ENCODE data around the gene SLC28A2. TPM values are rescaled to one million over a fixed set of nuclear protein-coding genes. Genes with fewer than 3 reads are reported as not detected.

Gene SLC28A2, protein sequence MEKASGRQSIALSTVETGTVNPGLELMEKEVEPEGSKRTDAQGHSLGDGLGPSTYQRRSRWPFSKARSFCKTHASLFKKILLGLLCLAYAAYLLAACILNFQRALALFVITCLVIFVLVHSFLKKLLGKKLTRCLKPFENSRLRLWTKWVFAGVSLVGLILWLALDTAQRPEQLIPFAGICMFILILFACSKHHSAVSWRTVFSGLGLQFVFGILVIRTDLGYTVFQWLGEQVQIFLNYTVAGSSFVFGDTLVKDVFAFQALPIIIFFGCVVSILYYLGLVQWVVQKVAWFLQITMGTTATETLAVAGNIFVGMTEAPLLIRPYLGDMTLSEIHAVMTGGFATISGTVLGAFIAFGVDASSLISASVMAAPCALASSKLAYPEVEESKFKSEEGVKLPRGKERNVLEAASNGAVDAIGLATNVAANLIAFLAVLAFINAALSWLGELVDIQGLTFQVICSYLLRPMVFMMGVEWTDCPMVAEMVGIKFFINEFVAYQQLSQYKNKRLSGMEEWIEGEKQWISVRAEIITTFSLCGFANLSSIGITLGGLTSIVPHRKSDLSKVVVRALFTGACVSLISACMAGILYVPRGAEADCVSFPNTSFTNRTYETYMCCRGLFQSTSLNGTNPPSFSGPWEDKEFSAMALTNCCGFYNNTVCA
- total RNA-seq (under 1 TPM in 5 of 9 donors, not detected in 4; under 0.01 to 0.37 (median 0.16) TPM), polyA plus RNA-seq (under 1 TPM in 1 of 3 donors, not detected in 2; 0.03 TPM)
- long read RNA-seq, donor 1, result 0 reads
- long read RNA-seq, donor 2, result 0 reads
- long read RNA-seq, donor 3, result 0 reads
- long read RNA-seq, donor 4, result 0 reads
- long read RNA-seq, donor 5, result 0 reads
- long read RNA-seq, donor 6, result 0 reads
- long read RNA-seq, donor 7, result 0 reads
- long read RNA-seq, donor 8, result 0 reads
- long read RNA-seq, donor 9, result 0 reads
- long read RNA-seq, donor 10, result 0 reads

- 93 to 96% (median 95%) methylated on average over 15 of the region's 15 CpGs for WGBS, 4 donors
- no peaks in the 10 kb centered on the region for H3K4me1 ChIP-seq (replicated peaks in 1 of 2)
- no peaks in the 10 kb centered on the region for H3K36me3 ChIP-seq (replicated peaks in 1 of 2)
- intact Hi-C loops (cut with DNase I), result no loop called here
- no peak for DNase-seq
- H3K27ac ChIP-seq, result no peak within 1 kb of the TSS
- H3K4me3 ChIP-seq, result no peak within 1 kb of the TSS
- H3K27me3 ChIP-seq, result no peaks in the 10 kb centered on the region
- H3K9me3 ChIP-seq (replicated peaks in 1 of 3), result no peaks in the 10 kb centered on the region
- no peak for TF ChIP-seq POLR2A (IDR thresholded peaks at IDR 0.05)
- TF ChIP-seq, protein P1, sequence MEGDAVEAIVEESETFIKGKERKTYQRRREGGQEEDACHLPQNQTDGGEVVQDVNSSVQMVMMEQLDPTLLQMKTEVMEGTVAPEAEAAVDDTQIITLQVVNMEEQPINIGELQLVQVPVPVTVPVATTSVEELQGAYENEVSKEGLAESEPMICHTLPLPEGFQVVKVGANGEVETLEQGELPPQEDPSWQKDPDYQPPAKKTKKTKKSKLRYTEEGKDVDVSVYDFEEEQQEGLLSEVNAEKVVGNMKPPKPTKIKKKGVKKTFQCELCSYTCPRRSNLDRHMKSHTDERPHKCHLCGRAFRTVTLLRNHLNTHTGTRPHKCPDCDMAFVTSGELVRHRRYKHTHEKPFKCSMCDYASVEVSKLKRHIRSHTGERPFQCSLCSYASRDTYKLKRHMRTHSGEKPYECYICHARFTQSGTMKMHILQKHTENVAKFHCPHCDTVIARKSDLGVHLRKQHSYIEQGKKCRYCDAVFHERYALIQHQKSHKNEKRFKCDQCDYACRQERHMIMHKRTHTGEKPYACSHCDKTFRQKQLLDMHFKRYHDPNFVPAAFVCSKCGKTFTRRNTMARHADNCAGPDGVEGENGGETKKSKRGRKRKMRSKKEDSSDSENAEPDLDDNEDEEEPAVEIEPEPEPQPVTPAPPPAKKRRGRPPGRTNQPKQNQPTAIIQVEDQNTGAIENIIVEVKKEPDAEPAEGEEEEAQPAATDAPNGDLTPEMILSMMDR (IDR thresholded peaks at IDR 0.05), result no peak
Observed at GRCh38 chr15:45251888-45252287, at the start of gene SLC28A2. Gene SLC28A2, plus strand, starts transcription at chr15:45252234. Its CDS starts 982 bp downstream, at chr15:45253216.

DNA sequence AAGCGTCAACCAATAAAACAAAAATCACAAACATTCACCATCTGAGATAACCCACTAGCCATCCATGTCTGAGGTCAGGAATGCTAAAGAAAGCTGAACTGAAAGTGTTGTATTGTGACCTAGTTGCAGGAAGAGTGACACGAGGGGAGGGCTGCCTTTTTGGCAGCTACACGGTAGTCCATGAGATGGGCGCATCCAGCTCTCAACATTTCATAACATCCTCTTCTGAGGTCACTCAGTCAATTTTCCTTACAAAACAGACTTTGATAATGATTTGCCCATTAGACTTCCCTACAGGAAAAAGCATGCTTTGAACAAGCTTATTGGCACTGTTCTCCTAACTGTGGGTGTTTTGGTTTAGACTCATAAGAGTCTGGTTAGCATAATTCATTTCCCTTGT is 48.9 kb upstream of the SLC28A2 start:
- no peak overlapping the region for H3K4me3 ChIP-seq
- H3K4me1 ChIP-seq (replicated peaks in 1 of 2), result peaks cover 7 to 8% of the 10 kb centered on the region in 2 donors
- no peaks in the 10 kb centered on the region for H3K27me3 ChIP-seq
- peak in 5 of 7 donors; percentile 34 to 72 (median 54) for DNase-seq
- TF ChIP-seq, protein P1 (IDR thresholded peaks at IDR 0.05), result no peak
- no peak for TF ChIP-seq POLR2A (IDR thresholded peaks at IDR 0.05)
- no peaks in the 10 kb centered on the region for H3K9me3 ChIP-seq (replicated peaks in 1 of 3)
- whole genome bisulfite sequencing, 4 donors, result 18 to 32% (median 21%) methylated on average over 4 of the region's 4 CpGs
- no peaks in the 10 kb centered on the region for H3K36me3 ChIP-seq (replicated peaks in 1 of 2)
- intact Hi-C loops (cut with DNase I), result loop anchor here in 1 of 2 donors (5.0 kb wide), 1 partner anchor 36 kb away; no protein-coding TSS in a partner anchor
- peak overlapping the region in 3 of 5 donors; percentile 22 to 69 (median 53) for H3K27ac ChIP-seq

DNA sequence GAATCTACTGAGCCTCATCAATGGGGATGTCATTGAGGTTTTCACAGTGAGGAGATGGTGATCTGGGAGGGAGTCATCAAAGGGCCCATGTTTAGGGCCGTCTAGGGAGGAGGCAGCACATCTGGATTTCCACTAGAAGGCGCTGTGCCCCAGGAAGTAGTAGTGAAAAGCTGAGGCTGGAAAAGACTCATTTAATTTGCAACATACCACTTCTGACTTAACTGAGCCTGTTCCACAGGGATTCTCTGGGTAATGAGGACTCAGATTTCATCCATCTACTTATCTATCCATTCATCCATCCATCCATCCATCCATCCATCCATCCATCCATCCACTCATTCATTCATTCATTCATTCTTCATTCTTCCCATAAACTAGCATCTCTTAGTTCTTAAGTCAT is 46.8 kb upstream of the SLC28A2 start:
- DNase-seq, result peak; percentile 42 to 78 (median 66)

More for the DNA sequence above, 46.8 kb upstream of the SLC28A2 start:
- 0 to 15% (median 9%) methylated on average over 2 of the region's 2 CpGs for WGBS, 4 donors
- Histone ChIP-seq H3K4me1 (replicated peaks in 1 of 2) (no peaks in the 10 kb centered on the region), H3K27me3 (no peaks in the 10 kb centered on the region), H3K9me3 (replicated peaks in 1 of 3) (no peaks in the 10 kb centered on the region), H3K36me3 (replicated peaks in 1 of 2) (no peaks in the 10 kb centered on the region), H3K4me3 (no peak overlapping the region), H3K27ac (peak overlapping the region in 3 of 5 donors; percentile 46 to 69 (median 61))
- no peak for TF ChIP-seq POLR2A (IDR thresholded peaks at IDR 0.05)
- TF ChIP-seq, protein P1 (IDR thresholded peaks at IDR 0.05), result peak; percentile 54 to 74 (median 72)
- intact Hi-C loops (cut with DNase I), result no loop called here
